Pulmonary artery endothelial cell (primary cell): ENCODE data around the gene ZBTB7C. TPM values are rescaled to one million over a fixed set of nuclear protein-coding genes. Genes with fewer than 3 reads are reported as not detected.

ENCODE experiments used
- DNase-seq: peaks from one replicate; pipeline ENCODE4 v3.0.0-alpha.2; 2011; ENCODE audit warnings: low read depth, low spot score
- total RNA-seq: library from RNA; depleted of rRNA; stranded (reverse); fragments of >200 nt; gene quantifications from 2 replicates; pipeline ENCODE4 v1.2.3, GENCODE V29; 2014

The ZBTB7C gene
- total RNA-seq, 1 donor from 2014 or later = not detected

DNA sequence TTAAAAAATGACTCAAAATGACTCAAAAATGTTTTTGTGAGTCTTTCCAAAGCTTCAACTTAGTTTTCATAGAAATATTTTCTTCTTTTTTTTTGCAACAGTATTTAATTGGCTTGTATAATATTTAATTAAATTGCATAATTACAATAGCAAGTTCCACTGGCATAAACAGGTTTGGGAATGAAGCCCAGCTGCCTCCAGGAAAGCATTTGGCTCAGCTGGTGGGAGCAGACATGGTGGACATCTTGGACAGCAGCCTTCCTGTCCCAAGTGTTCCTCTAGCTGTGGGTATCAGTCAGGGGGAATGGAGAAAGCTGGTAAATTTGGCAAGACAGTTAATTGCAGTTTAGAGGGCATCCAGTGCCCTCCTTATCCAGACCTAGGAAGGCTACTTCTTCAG, 213.4 kb downstream of the ZBTB7C start:
- no peak for DNase-seq

DNA sequence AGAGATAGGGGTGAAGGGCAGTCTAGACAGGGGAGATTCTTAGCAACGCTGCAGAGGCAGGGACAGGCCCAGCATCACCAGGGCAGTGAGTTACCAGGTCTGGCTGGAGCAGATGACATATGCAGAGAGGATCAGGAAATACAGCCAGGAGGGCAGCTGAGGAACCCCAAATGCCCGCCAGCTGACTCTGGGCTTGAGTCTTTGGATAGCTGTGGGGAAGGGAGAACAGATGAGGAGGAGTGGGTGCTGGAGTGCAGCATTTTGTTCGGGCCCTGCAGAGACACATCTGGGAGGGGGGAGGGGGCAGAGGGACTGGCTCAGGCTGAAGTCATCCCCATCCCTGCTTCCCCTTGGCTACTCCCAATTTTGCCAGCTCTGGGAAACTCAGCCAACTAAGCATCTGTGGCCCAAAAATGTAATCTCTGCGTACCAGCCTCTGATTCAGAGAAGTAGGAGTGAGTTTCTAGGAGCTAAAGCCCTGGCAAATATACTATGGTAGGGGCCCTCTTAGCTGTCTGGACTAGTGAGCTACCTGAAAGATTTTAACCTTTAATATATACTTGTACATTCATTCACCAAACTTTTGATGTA, 214.5 kb downstream of the ZBTB7C start:
- DNase-seq = no peak

- DNase-seq = no peak
Observed at GRCh38 chr18:48193521-48194492, 215.4 kb downstream of the ZBTB7C start.

- no peak for DNase-seq
Observed at GRCh38 chr18:48192542-48192941, 216.6 kb downstream of the ZBTB7C start.

DNA sequence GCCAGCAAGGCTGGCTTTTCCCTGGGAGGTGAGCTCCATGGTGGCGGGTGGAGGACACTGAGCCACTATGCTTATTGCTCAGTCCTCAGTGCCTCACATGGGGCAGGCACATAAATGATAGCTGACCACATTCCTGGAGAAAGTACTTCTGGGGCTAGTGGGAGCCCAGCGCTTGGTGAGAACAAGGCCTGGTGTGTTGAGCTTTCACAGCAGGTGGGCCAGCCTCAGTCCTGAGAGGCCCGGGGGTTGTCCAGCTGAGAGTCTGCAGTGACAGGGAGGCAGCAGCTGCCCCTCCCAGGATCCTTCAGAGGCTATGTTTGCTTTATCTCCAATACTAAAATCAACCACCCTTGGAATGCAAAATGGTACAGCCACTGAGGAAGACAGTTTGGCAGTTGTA, 217.7 kb downstream of the ZBTB7C start:
- no peak for DNase-seq

- no peak for DNase-seq
Observed at GRCh38 chr18:48190994-48191393, 218.2 kb downstream of the ZBTB7C start.

DNA sequence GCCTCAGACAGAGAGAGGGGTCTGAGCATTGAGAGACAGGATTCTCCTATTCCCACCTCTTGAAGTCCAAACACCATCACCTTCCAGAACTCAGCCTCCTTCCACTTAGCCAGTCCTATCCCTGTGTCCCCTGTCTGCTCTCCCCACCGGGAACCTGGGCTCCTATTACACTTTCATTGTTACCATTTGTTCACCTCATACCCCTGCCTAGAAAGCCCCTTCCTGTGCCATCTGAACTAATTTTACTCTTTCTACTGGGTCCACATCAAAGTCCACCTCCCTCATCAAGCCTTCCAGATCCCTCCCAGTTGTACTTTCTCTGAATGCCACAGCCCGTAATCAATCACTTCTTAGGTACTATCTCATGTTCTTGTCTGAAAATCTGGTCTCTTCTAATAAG, 220.6 kb downstream of the ZBTB7C start:
- no peak for DNase-seq

DNA sequence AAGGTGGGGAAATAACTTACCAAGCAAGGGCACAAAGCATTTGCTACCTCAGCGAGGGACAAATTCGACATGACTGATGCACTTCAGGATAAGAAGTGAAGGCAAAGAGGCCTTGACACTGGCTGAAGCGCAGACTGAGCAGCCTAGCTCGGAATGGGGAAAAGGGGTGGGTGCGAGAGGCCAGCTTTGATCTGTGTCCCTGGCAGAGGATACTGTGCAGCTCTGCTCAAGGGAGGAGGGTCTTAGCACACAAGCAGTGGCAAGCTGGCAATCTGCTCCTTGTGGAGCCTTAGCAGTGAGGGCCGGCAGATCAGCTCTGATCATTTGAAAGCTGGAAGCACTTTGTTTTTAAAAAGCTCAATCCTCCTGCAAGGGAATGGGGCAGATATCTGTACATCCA, 222.3 kb downstream of the ZBTB7C start:
- no peak for DNase-seq

GRCh38 chr18:48186131-48186766, 222.9 kb downstream of the ZBTB7C start:
- no peak for DNase-seq

GRCh38 chr18:48184118-48184517, 225.1 kb downstream of the ZBTB7C start:
- DNase-seq = no peak

- no peak for DNase-seq
Observed at GRCh38 chr18:48183613-48184012, 225.6 kb downstream of the ZBTB7C start.

- DNase-seq = no peak
Observed at GRCh38 chr18:48182779-48183178, 226.4 kb downstream of the ZBTB7C start.

DNA sequence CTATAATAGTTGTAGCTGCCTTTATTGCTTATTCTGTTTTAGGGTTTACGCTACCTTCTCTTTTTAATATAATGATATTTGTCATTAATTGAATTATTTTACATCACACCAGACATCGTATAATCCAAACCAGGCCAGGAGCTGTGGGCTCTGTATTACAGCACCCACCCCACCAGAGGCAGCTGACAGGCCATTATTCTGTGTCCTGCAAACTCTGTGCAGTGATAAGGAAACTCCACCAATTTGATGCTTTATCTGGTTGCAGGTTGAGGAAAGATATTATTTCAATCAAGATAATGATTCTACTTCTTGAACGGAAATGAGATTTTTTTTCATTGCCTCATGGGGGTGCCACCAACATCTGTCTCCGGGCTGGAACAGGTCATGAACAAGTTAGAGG, 227.3 kb downstream of the ZBTB7C start:
- no peak for DNase-seq

DNA sequence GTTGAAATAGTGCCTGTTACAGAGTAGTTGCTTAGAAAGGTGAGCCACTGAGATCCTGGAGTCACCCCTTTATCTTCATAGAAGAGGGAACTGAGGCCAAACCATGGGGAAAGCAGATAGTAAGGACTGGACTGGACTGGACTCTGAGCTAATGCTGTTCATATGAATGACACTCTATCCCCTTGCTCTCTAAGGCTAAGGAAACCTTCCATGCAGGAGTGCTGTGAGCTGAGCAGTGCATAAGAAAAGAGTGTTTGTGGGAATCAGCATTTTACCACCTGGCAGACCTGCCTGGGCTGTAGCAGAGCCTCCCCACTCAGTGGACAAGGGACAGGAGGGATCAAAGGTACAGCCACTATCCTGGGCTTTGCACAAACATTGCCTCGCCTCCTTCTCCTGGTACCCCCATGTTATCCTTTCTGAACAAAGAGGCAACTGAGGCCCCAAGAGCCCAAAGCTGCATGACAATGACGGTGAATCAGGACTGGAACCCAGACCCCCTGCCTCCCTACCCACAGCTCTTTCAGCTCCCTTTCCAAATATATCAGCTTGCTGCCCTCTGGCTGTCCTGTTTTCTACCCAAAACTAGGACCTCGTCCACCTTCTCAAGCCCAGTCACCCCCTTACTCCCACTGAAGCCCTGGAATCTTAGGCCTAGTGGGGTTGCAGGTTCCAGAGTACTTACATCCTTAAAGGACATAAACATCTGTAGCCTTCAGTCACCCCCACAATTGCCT, 227.9 kb downstream of the ZBTB7C start:
- no peak for DNase-seq

DNA sequence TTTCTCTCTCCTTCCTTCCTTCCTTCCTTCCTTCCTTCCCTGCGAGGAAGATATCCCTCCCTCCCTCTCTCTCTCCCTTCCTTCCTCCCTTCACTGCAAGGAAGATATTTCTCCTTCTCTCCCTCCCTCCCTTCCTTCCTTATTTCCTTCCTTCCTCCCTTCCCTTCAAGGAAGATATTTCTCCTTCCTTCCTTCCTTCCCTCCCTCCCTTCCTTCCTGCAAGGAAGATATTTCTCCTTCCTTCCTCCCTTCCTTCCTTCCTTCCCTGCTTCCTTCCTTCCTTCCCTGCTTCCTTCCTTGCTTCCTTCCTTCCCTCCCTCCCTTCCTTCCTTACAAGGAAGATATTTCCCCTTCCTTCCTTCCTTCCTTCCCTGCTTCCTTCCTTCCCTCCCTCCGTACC, 229.5 kb downstream of the ZBTB7C start:
- no peak for DNase-seq

GRCh38 chr18:48179001-48179400, 230.2 kb downstream of the ZBTB7C start:
- no peak for DNase-seq

GRCh38 chr18:48176909-48177308, 232.3 kb downstream of the ZBTB7C start:
- DNase-seq = no peak

- no peak for DNase-seq
Observed at GRCh38 chr18:48173557-48173956, 235.6 kb downstream of the ZBTB7C start.

DNA sequence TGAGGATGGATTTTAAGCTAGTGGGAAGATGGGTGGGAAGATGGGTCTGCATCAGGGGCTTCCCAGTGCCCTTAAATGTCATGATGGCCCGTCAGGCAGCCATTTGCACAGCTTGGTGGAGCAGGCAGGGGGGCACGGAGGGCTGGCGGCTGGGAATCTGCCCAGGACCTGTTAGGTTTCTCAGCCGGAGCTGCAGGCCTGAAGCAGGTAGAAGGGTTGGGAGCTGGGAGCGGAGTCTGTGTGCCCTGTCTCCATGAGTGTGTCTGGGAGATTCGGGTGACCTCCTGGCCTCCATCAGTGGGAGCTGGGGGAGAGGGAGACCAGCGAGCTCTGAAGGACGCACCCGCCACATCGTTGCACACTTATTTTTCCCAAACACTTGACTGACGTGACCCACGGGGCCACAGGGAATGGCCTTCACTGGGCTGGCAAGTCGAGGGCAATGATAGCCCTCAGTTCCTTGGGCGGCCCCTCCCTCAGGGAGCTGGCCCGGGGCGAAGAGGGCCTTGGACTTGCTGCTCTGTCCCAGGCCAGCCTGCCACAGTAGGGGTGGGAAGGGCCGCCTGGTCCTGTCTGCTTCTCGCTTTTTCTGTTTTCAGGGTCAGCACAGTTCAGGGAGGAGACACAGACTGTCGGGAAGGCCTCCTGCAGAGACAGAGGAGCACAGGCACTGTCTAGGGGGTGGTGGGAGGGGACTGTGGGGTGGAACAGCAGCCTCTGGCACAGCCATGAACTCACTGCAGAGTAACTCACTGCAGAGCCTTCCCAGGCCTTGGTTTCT, 236.8 kb downstream of the ZBTB7C start:
- no peak for DNase-seq

DNA sequence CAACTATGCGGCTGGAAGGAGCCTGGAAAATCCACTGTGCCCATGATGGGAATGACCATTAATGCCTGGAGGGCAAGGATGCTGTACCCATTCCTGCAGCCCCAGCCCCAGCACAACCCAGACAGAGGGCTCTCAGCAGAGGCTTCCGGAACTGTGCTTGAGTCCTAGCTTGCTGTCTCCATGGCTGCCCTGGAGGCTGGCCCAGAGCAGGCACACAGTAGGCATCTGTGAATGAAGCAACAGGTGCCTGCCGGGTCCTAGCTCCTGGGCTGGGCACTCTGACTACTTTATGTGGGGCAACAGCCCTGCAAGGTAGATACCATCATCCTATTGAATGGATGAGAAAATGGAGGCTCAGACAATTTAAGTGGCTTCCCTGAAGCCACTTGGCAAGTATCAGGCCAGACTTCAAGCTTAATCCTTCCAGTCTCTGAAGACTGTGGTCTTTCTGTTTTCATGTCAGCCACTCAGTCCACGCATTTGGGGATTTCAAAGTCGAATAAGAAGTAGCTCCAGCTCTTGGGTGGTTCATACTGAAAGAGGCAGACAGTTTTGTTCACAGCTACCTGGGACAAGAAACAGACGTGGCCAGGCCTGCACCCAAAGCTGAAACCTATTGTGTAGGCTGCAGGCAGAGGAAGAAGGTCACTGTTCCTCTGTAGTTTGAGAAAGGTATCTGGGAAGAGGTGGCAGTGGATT, 237.5 kb downstream of the ZBTB7C start:
- DNase-seq = no peak
